Measurements from ENCODE around the gene SYNE1.
"Not testable (repeated sequence)": the region's sequence is repeated elsewhere in the genome, so short reads cannot be mapped to it uniquely, and the experiment has no call there.

Gene SYNE1

GRCh38 chr6:152167641-152168603 lies 469.2 kb downstream of the SYNE1 start:
- no peak for DNase-seq

DNA sequence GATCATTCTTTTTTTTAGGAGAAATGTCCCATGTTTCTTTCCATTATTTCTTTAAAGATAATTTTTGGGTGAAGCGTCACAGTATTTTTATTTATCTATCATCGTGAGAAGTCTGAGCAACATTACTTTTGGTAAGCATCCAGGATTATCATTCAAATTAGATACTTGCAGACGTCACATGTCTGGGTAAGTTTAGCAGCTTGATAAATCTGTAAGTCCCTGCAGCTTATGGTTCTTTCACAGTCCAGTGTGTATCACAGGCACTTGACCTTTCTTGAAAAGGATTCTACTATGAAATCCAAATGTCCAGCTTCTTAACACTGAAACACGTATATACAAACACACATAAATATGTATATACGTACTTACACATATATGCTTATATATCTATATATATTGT lies 470.3 kb downstream of the SYNE1 start:
- no peak for DNase-seq

- DNase-seq, result no peak
These were observed 470.7 kb downstream of the SYNE1 start for GRCh38 chr6:152166497-152166896.

DNA sequence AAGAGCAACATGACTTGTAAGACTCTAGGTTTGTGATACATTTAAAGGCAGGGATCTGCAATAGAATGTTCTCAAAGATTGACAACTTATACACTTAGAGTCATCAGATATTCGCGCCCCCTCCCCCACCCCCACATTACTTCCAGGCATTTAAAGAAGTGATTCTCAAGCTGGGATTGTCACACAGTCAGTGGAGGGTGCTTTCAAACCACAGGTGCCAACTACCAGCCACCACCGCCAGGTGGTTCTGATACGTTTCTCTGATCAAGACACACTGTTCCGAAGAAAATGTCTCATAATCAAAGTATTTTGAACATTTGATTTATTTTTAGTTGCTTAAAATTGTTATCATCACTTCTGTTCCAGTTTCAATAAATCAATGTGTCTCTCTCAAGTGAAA lies 472.2 kb downstream of the SYNE1 start:
- no peak for DNase-seq

GRCh38 chr6:152161501-152161900 lies 475.7 kb downstream of the SYNE1 start:
- no peak for DNase-seq

DNA sequence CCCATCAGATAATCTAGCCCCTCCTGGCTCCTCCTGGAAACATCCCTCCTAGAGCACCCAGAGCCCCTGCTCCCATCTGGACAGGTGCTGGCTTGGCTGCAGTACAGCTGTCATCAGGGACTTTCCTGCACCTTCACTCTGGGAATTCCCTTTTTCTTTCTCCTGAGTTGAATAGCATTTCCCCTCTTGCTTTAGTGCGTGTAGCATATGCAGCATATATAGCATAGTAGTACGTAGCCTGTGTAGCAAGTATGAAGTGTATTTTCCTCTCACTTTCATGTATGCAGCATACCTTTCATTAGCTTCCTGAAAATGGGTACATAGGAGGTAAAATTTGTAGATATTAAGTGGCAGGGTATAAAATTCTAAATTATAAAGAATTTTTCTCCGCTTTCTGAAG lies 476.8 kb downstream of the SYNE1 start:
- DNase-seq, result no peak

DNA sequence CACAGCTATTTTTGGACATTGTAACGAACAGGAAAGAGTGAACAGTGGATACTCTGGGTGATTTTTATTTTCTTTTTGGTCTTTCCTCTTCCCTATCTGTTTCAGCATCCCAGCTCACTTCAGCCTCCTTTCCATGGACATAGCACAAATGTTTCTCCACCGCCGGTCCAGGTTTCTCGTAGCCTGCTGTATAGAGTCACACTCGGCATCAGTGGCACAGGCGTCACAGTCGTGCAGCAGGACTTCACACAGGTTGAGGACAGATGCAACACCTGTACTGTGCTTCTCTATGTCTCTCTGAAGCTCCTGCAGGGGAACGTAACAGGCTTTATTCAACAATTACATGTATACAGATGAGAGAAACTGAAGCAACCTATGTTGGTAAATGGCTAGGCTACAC lies 481.4 kb downstream of the SYNE1 start:
- DNase-seq, result no peak

- DNase-seq, result no peak
These were observed 482.4 kb downstream of the SYNE1 start for GRCh38 chr6:152154559-152155356.

DNA sequence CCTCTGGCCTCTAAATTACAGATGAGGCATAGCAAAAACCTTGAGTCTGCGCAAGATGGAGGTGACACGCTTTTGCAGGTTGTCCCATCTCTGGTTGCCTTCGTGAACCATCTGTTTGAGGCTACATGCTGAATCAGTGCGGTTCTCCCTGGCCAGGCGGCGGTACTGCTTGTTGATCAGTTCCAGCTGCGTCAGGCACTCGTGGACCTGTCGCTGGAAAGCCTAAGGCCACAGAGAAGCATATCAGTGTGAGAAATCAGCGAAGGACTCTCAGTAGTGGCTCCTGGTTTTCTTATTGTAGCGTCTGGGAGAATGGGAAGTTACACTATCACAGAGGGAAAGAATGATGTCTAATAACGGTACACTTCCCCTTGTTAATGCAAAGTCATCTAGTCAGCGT lies 485.2 kb downstream of the SYNE1 start:
- DNase-seq, result no peak

- no peak for DNase-seq
These were observed 487.0 kb downstream of the SYNE1 start for GRCh38 chr6:152150196-152150595.

DNA sequence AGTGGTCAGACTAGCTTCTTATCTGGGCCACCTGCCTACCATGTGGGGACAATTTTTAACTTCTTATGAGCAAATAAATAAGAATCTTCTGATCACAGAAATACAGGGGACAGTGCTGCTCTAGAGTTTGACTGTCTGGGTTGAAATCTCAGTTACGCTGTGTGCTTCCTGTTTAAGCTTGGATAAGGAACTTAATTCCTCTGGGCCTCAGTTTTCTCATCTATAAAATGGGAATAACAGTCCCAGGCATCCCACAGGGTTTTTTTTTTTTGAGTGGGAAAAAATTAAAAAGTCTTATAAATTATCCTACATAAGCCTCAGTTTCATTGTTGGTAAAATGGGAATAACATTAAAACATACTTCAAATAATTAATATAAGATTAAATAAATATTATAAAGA lies 488.8 kb downstream of the SYNE1 start:
- DNase-seq, result no peak

- DNase-seq, result no peak
These were observed 489.9 kb downstream of the SYNE1 start for GRCh38 chr6:152147269-152147668.

DNA sequence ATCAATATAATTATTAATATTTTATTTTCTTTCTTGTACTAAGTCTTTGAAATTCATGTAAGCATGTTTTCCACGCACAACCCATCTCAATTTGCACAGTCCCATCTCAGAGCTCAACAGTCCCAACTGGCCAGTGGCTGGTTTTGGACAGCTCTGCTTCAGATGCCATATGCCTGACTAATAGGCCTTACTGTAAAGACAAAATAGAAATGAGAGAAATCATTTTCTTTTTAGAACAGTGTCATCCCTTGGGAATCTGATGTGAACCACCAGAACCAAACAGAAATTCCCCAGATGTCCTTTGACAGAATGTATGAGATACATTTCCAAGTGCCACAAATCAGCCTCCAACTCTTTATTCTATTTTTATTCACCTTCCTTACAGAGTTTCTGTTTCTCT lies 490.8 kb downstream of the SYNE1 start:
- DNase-seq, result no peak

- no peak for DNase-seq
These were observed 493.8 kb downstream of the SYNE1 start for GRCh38 chr6:152143359-152143758.

GRCh38 chr6:152142105-152142504 lies 495.1 kb downstream of the SYNE1 start:
- DNase-seq, result no peak

DNA sequence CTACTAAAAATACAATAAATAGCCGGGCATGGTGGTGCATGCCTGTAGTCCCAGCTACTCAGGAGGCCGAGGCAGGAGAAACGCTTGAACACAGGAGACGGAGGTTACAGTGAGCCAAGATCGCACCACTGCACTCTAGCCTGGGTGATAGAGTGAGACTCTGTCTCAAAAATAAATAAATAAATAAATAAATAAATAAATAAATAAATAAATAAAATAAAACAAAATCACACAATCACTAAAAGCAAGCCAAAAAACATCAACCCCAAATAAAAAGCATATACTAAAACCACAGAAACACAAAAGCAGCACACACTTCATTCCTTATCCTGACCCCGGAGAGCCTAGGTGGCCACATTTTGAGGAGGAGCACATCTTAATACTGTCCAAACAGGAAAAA lies 498.8 kb downstream of the SYNE1 start:
- DNase-seq, result not testable (repeated sequence)

DNA sequence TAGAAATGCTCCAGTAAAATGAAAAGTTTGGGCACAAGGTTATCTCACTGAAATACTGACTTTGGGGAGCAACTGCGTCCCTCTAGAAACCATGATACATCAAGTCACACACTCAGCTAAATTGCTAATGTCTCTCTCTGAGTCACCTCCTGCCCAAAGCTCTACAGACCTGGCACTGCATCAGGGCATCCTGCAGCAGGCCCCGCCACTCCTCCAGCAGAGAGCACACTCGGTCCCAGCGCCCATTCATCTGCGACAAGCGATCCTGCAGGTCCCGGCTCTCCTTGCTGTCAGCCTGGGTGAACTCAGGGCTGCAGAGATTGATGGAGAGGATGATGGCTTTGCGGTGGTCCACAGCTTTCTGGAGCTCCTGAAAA lies 500.7 kb downstream of the SYNE1 start:
- peak; percentile 84 for DNase-seq

DNA sequence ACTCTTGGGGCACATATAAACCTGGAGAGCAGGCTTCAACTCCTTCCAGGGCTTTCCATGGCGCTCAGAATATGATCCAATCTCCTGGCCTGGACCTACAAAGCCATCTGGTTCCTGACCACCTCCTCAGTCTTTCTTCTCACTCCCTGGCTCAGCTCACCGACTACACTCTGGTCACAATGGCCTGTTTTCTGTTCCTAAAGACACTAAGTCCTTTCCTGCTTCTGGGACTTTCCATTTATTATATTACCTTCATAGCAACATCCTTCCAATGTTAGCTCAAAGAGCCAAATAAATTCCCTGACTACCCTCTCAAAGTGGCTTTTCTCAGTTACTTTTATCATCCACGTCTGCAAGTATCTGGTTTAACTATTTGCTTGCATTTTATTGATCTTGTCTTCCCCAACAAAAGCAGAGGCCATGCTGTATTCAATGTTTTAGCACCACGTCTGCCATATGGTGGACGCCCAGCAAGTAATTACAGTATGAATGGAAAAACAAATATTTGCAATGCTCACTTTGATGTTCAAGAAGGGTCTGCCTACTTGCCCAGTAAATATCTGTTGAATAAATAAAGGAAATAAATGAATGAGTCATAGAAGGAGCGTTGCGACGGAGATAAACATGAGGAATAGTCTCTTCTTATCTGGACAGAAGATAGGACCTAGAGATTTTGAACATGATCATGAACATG lies 501.3 kb downstream of the SYNE1 start:
- peak; percentile 84 for DNase-seq

DNA sequence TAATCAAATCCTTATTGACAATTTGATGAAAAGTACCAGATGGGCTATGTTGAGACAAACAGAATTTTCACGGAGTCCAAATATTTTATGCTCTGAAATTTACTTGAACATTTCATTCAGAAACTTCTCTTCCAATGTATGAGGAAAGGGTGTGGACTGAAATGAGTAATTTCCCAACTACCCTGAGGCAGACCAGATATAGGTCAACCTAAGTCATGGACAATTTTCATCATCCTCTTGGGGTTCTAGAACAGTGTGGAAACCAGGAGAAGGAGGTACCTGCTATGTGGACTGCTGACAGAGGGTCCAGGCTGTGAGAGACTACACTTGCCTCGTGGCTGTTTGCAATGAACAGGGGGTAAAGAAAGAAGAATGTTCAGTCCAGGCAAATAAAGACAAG lies 506.7 kb downstream of the SYNE1 start:
- DNase-seq, result no peak

DNA sequence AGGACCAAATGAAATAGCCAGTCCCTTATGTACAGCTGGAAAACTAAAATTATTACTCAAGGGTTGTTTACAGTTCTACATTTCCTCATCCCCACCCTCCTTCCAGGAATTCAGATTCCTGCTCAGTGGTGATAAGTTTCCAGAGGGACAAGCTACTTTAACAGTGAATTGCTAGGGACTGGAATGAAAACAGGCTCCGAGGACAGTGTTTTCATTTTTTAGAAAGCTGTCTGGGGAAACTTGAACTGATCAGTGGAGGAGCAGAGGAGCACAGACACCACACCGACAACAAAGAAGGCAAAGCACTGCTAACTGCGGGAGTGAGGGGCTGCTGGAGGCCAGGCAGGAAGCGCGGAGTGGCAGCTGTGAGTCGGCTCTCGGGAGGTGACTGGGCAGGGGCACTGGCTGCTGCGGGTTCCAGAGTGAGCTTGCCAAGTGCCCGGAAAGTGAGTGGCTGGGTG lies 507.4 kb downstream of the SYNE1 start:
- no peak for DNase-seq

DNA sequence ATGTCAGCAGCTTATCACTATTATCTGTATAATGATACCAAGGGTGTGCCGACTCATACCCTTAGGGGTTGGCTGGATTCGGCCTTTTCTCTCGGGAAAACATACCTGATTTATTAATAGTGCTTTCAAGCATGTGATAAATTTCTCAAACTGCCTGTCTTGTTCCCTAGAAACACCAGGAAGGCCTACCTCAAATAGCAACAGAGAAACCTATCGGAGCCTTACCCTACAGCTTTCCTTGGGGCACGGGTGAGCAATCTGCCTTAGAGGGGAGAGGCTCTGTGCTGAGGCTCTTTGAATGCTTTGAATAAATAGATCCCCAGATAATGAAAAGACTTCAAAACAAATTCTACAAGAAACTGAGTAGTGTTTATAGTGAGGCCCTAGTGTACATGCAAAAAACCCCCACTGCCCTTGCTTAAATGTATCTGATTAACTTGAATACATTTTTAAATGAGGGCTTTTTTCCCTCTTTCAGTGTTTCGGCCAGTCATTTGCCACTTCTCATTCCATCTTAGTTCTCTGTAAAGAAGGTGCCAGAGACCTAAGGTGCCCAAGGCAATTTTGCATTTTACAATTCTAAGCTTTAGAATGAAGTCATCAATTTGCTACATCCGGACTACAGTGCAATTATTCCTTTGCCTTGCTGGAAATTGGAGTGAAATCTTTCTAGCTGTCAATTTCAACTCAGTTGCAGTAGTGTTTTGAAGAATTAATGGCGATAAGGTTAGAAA lies 509.6 kb downstream of the SYNE1 start:
- DNase-seq, result no peak

GRCh38 chr6:152124429-152125074 lies 512.6 kb downstream of the SYNE1 start:
- peak; percentile 43 for DNase-seq
